ENCODE data around the gene SFTPA2. TPM values are rescaled to one million over a fixed set of nuclear protein-coding genes. Genes with fewer than 3 reads are reported as not detected.

The SFTPA2 gene
- total and polyA plus RNA-seq, 10 of the 15 experiments (the other 5 are each of a cell fraction or from before 2014, with no cell fraction given), result 0.03 to 4.2 TPM; not detected in 8

Small RNAs within 50 kb of the gene (small RNA-seq; reads per million reads assigned to genes)
- gene BX248123.2 (not detected), gene RPS12P18 (not detected)

Other genes with a start within 250 kb of the SFTPA2 start
- gene PPIF, start 212.9 kb downstream of the SFTPA2 start, total RNA-seq (2014; rRNA removed), result 52.1 and 52.4 TPM in 2 replicates
- 69.0 and 78.3 TPM in 2 replicates for gene PPIF, start 212.9 kb downstream of the SFTPA2 start, total RNA-seq (2014; rRNA removed; fragmentation: Illumina TruSeq; extraction: Trizol)
- gene PPIF, start 212.9 kb downstream of the SFTPA2 start, total RNA-seq (2021), result 162 and 180 TPM in 2 replicates
- gene PPIF, start 212.9 kb downstream of the SFTPA2 start, polyA plus RNA-seq (2011; rRNA removed), result 111 and 145 TPM in 2 replicates
- gene PPIF, start 212.9 kb downstream of the SFTPA2 start, polyA plus RNA-seq (2014; fragmentation: Illumina TruSeq; extraction: Trizol), result 106 and 164 TPM in 2 replicates
- 10 to 100 TPM; 28.8 to 71.9 TPM for gene PPIF, start 212.9 kb downstream of the SFTPA2 start, polyA plus RNA-seq (2014; fragmentation: Nextera tagmentation; extraction: Ambion mirVana)
- 127 and 129 TPM in 2 replicates for gene PPIF, start 212.9 kb downstream of the SFTPA2 start, polyA plus RNA-seq (2014; rRNA removed)
- gene PPIF, start 212.9 kb downstream of the SFTPA2 start, polyA plus RNA-seq (2016; fragmentation: Nextera tagmentation; extraction: Ambion mirVana), result 100 to 1,000 TPM; 129 to 140 TPM
- not detected in 2 replicates for gene ZCCHC24, start 114.8 kb downstream of the SFTPA2 start, total RNA-seq (2014; rRNA removed)
- gene ZCCHC24, start 114.8 kb downstream of the SFTPA2 start, total RNA-seq (2014; rRNA removed; fragmentation: Illumina TruSeq; extraction: Trizol), result 0.04 and 0.05 TPM in 2 replicates
- gene ZCCHC24, start 114.8 kb downstream of the SFTPA2 start, total RNA-seq (2021), result 0.24 and 0.62 TPM in 2 replicates
- 0.16 and 0.34 TPM in 2 replicates for gene ZCCHC24, start 114.8 kb downstream of the SFTPA2 start, polyA plus RNA-seq (2011; rRNA removed)
- 0.03 and 0.04 TPM in 2 replicates for gene ZCCHC24, start 114.8 kb downstream of the SFTPA2 start, polyA plus RNA-seq (2014; fragmentation: Illumina TruSeq; extraction: Trizol)
- gene ZCCHC24, start 114.8 kb downstream of the SFTPA2 start, polyA plus RNA-seq (2014; fragmentation: Nextera tagmentation; extraction: Ambion mirVana), result under 1 TPM in 1 of 2 experiments, not detected in 1; 0.02 TPM
- gene ZCCHC24, start 114.8 kb downstream of the SFTPA2 start, polyA plus RNA-seq (2014; rRNA removed), result 0.04 TPM in 2 replicates
- not detected for gene ZCCHC24, start 114.8 kb downstream of the SFTPA2 start, polyA plus RNA-seq (2016; fragmentation: Nextera tagmentation; extraction: Ambion mirVana)
- gene EIF5AL1, start 47.9 kb downstream of the SFTPA2 start, total RNA-seq (2014; rRNA removed), result 0.45 and 0.71 TPM in 2 replicates
- gene EIF5AL1, start 47.9 kb downstream of the SFTPA2 start, total RNA-seq (2014; rRNA removed; fragmentation: Illumina TruSeq; extraction: Trizol), result 0.09 and 0.22 TPM in 2 replicates
- gene EIF5AL1, start 47.9 kb downstream of the SFTPA2 start, total RNA-seq (2021), result 0.08 and 0.26 TPM in 2 replicates
- gene EIF5AL1, start 47.9 kb downstream of the SFTPA2 start, polyA plus RNA-seq (2011; rRNA removed), result 1.2 and 1.3 TPM in 2 replicates
- gene EIF5AL1, start 47.9 kb downstream of the SFTPA2 start, polyA plus RNA-seq (2014; fragmentation: Illumina TruSeq; extraction: Trizol), result 1.7 and 3.3 TPM in 2 replicates
- under 1 TPM in 1 of 2 experiments, not detected in 1; 0.02 TPM for gene EIF5AL1, start 47.9 kb downstream of the SFTPA2 start, polyA plus RNA-seq (2014; fragmentation: Nextera tagmentation; extraction: Ambion mirVana)
- 0.29 and 0.46 TPM in 2 replicates for gene EIF5AL1, start 47.9 kb downstream of the SFTPA2 start, polyA plus RNA-seq (2014; rRNA removed)
- gene EIF5AL1, start 47.9 kb downstream of the SFTPA2 start, polyA plus RNA-seq (2016; fragmentation: Nextera tagmentation; extraction: Ambion mirVana), result 1 to 10 TPM; 6.5 to 8.3 TPM
- gene SFTPA1, start 50.5 kb upstream of the SFTPA2 start, total RNA-seq (2014; rRNA removed), result not detected in 2 replicates
- gene SFTPA1, start 50.5 kb upstream of the SFTPA2 start, total RNA-seq (2014; rRNA removed; fragmentation: Illumina TruSeq; extraction: Trizol), result not detected in 2 replicates
- 2.4 and 3.7 TPM in 2 replicates for gene SFTPA1, start 50.5 kb upstream of the SFTPA2 start, total RNA-seq (2021)
- gene SFTPA1, start 50.5 kb upstream of the SFTPA2 start, polyA plus RNA-seq (2011; rRNA removed), result not detected in 2 replicates
- gene SFTPA1, start 50.5 kb upstream of the SFTPA2 start, polyA plus RNA-seq (2014; fragmentation: Illumina TruSeq; extraction: Trizol), result not detected in 2 replicates
- gene SFTPA1, start 50.5 kb upstream of the SFTPA2 start, polyA plus RNA-seq (2014; fragmentation: Nextera tagmentation; extraction: Ambion mirVana), result not detected
- not detected in 2 replicates for gene SFTPA1, start 50.5 kb upstream of the SFTPA2 start, polyA plus RNA-seq (2014; rRNA removed)
- gene SFTPA1, start 50.5 kb upstream of the SFTPA2 start, polyA plus RNA-seq (2016; fragmentation: Nextera tagmentation; extraction: Ambion mirVana), result not detected
- gene NUTM2B, start 142.8 kb upstream of the SFTPA2 start, total RNA-seq (2014; rRNA removed), result 0.22 and 0.28 TPM in 2 replicates
- gene NUTM2B, start 142.8 kb upstream of the SFTPA2 start, total RNA-seq (2014; rRNA removed; fragmentation: Illumina TruSeq; extraction: Trizol), result 0.09 TPM in 1 of 2 replicates, not detected in the other
- gene NUTM2B, start 142.8 kb upstream of the SFTPA2 start, total RNA-seq (2021), result not detected in 2 replicates
- not detected in 2 replicates for gene NUTM2B, start 142.8 kb upstream of the SFTPA2 start, polyA plus RNA-seq (2011; rRNA removed)
- gene NUTM2B, start 142.8 kb upstream of the SFTPA2 start, polyA plus RNA-seq (2014; fragmentation: Illumina TruSeq; extraction: Trizol), result 0.06 TPM in 1 of 2 replicates, not detected in the other
- not detected for gene NUTM2B, start 142.8 kb upstream of the SFTPA2 start, polyA plus RNA-seq (2014; fragmentation: Nextera tagmentation; extraction: Ambion mirVana)
- 0.17 and 0.51 TPM in 2 replicates for gene NUTM2B, start 142.8 kb upstream of the SFTPA2 start, polyA plus RNA-seq (2014; rRNA removed)
- gene NUTM2B, start 142.8 kb upstream of the SFTPA2 start, polyA plus RNA-seq (2016; fragmentation: Nextera tagmentation; extraction: Ambion mirVana), result not detected